NCI-H1694 (cell line): ENCODE data around the gene IFT57.
A peak's percentile ranks its signal among the peaks of the same experiment; 100 is the strongest.
"Not testable (repeated sequence)": the region's sequence is repeated elsewhere in the genome, so short reads cannot be mapped to it uniquely, and the experiment has no call there.

Experiments used
- DNase-seq: peaks from one replicate; lab custom pipeline; 2025; lab: John Stamatoyannopoulos, UW

Gene IFT57, protein sequence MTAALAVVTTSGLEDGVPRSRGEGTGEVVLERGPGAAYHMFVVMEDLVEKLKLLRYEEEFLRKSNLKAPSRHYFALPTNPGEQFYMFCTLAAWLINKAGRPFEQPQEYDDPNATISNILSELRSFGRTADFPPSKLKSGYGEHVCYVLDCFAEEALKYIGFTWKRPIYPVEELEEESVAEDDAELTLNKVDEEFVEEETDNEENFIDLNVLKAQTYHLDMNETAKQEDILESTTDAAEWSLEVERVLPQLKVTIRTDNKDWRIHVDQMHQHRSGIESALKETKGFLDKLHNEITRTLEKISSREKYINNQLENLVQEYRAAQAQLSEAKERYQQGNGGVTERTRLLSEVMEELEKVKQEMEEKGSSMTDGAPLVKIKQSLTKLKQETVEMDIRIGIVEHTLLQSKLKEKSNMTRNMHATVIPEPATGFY

DNA sequence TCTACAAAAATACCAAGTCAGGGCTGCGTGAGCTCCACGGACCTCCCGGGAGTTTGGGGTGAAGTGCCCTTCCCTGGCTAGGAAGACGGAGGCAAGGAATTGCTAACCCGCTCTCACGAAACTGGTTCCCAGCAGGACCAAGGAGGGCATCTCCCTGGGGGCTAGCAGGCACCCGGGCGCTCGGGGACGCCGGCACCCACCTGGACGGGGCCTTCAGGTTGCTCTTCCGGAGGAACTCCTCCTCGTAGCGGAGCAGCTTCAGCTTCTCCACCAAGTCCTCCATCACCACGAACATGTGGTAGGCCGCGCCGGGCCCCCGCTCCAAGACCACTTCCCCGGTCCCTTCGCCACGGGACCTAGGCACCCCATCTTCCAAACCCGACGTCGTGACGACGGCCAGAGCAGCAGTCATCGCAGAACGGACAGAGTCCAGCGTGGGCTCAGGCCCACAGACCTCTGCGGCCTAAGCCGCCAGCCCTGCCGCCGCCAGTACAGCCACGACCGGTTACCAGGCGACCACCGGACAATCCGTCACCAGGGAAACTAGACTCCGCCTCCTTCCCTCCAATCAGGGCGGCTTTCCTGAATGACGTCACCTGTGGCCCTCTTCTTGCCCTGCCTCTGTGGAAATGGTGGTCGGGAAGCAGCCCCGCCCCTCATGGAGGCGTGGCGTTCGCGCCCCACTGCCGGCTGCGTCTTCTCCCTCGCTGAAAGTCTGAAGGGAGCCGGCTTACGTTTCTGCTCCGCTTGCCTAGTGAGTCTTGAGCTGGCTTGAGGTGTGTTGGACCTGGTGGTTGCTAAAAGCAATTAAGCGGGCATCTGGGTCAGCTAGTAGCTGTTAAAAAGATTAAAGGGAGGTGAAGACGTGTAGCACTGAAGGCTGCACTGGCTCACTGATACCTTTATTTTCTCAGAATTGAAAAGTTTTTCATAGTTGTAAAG, at the start of gene IFT57:
Gene IFT57, minus strand, starts transcription at position 514 of the 942 bp plus-strand sequence. Its CDS starts 102 bp downstream, at position 412.
- DNase-seq, result peak; percentile 91

DNA sequence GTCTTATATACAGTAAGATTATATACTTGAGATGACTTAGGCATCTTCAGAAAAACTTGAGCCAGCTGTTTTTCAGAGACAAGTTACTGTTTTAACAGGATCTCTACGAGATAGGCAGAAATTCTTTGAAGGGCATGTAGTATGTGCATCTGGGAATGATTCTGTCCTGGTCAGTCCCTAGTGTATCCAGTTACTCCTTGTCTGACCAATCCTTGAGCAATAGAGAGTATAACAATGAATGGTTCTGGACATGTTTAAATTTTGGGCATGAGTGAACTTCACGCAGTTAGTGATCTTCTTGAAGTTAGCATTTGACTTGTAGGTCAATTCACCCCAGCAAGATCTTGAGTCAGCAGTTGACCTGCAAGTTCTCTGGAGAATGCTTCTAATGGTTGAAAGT, 49.4 kb upstream of the IFT57 start:
- DNase-seq, result no peak

DNA sequence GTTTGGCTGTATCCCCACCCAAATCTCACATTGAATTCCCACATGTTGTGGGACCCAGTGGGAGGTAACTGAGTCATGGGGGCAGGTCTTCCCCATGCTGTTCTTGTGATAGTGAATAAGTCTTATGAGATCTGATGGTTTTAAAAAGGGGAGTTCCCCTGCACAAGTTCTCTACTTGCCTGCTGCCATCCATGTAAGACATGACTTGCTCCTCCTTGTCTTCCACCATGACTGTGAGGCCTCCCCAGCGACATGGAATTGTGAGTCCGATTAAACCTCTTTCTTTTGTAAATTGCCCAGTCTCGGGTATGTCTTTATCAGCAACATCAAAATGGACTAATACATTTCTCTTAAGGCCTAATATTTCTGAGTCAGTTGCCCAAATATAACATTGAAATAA, 46.0 kb upstream of the IFT57 start:
- not testable (repeated sequence) for DNase-seq

DNA sequence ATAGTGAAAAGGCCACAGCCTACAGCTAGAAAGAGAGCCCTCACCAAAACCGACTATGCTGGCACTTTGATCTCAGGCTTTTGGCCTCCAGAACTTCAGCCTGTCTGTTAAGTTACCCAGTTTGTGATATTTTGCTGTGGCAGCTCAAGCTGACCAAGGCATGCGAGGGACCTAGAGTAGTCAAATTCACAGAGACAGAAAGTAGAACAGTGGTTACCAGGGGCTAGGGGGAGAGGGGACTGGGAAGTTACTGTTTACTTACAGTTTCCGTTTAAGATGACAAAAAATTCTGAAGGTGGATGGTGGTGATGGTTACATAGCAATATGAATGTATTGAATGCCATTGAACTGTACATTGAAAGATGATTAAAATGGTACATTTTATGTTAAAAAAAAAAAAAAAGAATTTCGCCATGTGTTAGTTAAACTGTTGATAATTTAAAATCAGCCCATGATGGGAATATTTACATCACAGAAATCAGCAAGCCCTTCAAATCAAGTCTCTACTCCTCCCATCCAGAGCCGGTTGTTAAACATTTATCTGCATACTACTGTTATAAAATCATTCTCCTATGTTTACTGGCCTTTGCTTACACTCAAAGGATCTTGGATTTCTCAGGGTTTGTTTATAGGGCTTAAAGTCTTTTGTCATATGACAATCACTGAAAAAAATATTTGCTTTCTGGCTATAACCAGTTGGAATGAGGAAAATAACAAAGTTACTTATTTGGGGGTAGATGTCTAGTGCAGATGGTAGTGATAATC, 42.5 kb upstream of the IFT57 start:
- DNase-seq, result not testable (repeated sequence)

DNA sequence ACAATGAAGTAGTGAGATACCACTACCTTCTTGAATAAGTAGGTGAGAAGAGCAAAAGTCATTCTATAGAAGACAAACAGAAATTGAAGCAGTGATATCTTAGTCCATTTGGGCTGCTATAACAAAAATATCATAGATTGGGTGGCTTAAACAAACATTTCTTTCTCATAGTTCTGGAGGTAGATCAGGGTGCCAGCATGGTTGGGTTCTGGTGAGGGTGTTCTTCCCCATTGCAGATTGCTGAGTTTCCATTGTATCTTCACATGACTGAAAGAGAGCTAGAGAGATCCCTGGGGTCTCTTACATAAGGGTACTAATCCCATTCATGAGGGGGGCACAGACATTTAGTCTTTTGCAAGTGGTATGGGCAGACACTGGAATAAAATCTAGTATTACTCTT, 32.9 kb upstream of the IFT57 start:
- no peak for DNase-seq

DNA sequence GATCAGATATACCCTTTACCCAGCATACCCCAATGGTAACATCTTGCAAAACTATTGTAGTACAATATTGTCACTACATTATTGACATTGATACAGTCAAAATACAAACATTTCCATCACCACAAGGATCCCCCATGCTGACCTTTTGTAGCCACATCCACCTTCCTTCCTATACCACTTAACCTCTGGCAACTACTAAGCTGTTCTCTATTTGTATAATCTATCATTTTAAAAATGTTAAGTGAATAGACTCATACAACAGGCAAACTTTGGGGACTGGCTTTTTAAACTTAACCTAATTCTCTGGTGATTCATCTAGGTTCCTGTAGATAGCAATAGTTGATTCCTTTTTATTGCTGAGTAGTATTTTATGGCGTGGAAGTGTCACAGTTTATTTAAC, 29.6 kb upstream of the IFT57 start:
- DNase-seq, result no peak

DNA sequence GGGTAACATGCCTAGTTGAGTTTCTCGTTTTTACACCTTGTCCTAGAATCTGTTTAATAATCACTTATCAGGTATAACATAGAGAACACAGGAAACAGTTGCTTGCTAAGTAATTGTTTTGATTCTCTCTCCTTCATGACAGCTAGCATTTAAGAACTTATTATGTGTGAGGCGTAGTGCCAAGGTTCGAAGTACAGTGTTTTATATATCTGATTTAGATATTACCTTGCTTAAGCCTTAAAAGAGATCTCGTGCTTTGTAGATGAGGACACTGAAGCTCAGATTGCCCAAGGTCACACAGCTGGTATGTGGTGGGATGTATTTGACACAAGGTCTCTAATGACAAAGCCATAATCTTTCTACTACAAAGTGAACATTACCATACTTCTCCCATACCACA, 29.0 kb upstream of the IFT57 start:
- no peak for DNase-seq

DNA sequence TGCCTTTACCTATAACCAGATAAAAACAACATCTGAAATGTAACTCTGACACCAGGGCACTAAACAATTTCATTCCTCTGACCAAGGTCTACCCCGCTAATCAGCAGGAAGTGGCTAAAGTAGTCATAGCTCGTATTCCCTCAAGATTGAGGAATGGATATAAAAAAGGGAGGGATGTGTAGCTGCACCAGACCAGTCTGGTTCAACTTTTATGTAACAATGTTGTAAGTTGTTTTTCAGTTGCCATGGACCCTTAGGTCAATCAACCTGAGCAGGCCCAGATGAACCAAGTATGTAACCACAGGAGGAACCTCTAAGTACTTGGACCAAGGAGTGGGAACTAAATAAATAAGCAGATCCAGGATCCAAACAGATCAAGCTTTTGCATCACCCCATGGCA, 28.4 kb upstream of the IFT57 start:
- DNase-seq, result no peak

DNA sequence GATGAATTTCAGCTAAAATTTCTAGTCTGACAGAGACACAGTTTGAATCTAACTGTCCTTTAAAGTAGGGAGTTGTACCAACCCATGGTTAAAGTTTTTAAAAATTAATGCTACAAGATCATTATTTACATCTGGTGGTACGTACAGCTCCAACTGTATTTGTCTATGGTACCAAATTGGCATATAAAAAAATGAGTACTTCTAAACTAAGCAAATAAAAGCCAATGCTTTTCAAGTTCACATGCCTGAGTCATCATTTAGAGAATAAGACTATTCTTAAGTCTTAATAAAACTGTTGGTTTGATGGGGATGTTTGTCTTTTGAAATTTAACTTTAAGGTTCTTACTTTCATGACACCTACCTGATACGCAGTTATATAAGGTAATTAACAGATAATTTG, 21.0 kb upstream of the IFT57 start:
- DNase-seq, result no peak

DNA sequence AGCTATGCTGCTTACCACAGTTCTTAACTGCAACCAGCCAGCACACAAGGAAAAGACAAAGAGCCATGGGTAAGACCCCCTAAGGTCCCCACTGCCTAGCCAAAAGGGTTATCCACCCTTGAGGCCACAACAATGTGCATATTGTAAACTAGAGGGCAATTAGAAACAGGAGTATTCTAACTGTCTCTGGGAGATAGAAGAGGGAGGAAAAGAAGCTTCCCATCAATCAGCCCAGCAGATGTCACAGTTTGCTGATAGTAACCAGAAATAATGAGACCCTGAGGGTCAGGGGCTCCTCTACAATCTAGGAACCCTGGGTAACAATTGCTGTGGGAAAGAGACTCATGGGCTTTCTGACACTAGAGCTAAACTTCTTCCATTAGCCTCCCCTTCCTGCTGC, 20.6 kb upstream of the IFT57 start:
- DNase-seq, result no peak

DNA sequence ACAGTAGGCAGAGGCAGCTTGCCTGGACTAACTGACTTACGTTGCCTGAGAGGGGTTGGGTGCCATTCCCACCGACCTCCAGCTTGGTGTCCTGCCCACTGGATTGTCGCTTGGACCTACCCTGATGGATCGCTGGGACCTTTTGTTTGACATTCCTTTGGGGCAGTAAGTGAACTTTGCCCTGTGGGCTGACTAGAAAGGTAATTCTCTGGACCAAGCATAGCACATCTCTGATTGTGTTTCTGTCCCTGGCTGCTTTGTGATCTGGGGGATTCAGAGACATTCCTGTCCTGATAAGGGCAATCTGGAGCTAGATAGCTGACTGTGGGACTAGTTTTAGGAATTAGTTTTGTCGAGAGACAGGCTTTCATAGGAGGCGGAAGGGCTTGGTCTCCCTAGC, 19.5 kb upstream of the IFT57 start:
- DNase-seq, result no peak

DNA sequence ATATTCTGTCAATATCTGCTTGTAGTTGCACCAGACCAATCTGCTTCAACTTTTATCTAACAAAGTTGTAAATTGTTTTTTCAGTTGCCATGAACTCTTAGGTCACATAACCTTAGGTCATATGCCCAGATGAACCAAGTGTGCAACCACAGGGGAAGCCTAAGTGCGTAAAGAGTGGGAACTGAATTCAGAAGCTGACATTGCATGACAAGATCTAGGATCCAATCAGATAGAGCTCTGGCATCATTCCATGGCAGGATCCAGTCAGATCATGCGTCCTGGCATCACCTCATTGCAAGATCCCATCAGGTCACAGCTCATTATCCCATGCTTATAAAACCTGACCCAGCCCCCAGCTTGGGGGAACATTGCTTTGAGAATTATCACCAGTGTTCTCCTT, 18.9 kb upstream of the IFT57 start:
- no peak for DNase-seq

DNA sequence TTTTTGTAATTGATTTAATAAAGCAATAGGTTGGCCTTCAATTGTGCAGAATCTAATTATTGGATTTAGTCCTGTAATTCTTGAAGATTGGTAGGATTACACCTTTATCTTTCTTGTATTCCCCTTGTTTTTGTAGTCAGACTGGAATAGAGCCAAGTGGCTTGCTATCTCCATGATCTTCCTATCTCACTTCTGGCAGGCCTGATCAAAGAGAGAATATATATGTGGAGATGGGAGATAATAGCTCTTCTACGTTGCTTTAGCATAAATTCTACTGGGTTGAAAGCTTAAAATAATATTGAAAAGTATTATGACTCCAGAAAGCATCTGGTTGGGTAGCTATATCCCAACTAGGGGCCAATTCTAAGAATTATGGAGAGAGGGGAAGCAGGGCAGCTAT, 16.9 kb upstream of the IFT57 start:
- DNase-seq, result no peak

DNA sequence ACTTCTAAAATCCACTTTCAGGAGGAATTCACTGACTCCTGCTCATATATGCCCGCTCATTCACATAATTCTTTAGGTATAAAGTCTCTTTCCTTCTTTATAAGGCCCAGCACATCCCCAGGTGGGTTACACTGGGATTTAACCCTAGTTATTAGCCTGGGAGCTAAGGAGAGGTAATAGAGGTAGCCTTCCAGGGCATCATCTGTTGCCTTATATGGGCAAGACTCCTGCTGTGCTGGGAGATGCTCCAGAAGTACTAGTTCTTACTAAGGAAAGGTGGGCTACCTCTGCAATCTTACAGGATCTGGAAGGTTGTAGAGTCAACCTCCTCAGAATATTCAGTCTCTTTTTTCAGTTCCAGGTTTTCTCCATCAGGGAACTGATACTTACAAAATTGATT, 13.1 kb upstream of the IFT57 start:
- DNase-seq, result no peak

DNA sequence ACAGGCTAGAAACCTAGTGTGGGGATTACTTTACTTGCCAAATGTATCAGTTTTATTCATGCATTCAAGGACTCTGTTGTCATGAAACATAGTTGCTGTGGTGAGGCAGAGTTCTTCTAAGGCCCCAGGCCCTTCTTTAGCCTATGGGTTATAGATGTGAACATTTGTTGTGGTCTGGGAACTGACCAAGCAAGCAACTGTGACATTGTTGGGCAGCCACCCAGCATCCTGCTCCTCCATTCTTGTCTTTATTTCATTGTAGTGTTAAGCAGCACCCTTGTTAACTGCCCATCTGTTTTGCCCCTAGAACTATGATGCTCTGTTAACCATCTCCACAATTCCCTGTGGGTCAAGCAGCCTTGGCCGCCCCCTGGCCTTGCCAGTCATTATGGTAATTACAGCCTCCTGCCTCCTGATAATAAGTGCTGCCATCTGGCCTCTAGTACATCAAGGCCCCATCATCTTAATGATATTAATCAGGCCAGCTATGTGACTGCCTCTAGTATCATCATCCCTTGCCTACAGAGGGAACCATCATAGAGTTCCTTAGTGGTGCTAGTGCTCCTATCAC, 12.2 kb upstream of the IFT57 start:
- DNase-seq, result no peak

DNA sequence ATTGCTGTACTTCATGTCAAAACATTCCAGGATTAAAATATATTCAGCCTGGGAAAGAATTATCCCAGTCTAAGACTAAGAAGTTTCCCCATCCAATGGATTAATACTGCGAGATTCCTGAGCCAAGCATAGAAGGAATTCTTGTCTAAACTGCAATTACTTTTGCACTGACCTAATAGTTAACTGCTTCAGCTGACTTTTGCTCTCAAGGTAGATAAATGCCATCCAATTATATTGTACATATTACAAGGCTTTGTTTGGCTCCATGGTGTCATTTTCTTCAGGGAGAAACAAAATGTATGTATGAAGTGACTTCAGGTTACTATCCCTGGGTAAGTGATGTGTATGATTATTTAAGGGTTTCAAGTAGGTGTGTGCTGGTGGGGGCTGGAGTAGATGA, 6.1 kb upstream of the IFT57 start:
- DNase-seq, result no peak

DNA sequence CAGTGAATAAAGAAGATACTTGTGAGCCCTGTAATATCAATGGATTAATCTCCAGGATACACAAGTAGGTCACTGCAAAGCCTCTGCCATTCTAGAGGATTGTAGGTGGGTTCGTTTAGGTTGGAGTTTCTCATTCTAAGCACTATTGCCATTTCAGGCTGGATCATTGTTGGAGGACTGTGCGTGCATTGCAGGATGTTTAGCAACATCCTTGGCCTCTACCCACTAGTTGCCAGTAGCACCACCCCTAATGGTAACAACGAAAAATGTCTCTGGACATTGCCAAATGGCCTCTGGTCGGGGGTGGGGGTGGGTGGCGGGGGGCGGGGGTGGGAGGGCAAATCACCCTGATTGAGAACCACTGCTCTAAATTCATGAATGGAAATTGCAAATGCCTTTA, 4.9 kb upstream of the IFT57 start:
- no peak for DNase-seq

DNA sequence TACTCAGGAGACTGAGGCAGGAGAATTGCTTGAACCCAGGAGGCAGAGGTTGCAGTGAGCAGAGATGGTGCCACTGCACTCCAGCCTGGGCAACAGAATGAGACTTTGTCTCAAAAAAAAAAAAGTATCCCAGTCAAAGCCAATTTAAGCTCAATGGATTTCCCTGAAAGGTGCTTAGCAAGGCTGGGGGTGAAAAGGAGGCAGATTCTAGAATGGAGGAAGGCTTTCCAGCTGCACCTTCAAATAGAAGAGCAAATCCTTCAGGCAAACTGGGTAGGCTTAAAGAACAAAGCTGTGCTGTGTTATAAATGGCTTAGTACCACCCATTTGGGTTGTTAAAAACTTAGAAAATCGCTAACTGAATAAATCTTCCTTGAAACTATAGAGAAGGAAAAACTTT, 3.0 kb upstream of the IFT57 start:
- no peak for DNase-seq

DNA sequence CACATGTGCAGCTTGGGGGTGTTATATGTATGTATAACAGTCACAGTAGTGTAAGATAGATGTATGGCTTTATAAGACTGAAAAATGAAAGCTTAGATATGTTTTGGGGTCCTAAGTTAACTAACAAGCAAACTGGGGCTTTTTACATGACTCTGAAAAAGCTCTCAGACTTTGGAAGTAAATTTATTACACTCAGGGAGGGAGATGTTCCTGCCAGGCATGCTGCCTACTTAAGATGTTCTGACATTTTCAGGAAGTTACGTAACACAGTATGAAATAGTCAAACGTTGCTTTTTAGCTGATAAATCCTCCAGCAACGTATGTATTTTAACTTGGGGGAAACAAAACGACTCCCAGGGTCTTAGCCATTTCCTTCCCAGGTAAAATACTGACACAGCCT, 1.7 kb upstream of the IFT57 start:
- no peak for DNase-seq

DNA sequence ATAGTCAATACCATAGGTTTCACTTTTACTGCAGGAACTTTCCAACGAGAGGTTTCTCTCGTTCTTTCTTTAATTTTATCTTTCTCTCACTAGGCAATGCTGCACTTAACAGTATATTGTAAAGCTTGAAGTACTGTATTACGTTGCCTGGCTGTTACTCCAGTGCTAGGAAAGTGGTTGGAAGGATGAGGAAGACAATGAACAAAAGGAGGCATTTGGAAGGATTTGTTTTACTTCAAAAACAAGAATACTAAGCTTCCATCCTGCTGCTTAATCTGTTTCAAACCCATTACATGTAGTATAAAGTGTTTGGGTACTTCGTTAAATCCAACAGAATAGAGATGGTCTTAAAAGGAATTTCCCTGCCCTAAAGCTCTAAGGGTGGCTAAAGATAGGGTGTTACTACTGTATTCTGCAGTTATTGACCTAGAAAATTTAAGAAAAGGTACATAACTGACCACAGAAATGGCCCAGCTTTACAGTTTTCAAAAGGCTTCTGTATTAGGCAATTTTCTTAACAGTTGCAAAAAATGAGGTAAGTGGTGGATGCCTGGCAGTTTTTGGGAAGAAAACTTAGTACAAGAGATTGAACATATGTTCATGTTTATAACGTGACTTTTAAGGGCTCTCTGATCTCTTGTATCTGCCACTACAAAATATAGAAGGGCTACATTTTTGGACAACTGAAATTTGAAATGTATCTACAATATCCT, 785 bp upstream of the IFT57 start:
- no peak for DNase-seq

DNA sequence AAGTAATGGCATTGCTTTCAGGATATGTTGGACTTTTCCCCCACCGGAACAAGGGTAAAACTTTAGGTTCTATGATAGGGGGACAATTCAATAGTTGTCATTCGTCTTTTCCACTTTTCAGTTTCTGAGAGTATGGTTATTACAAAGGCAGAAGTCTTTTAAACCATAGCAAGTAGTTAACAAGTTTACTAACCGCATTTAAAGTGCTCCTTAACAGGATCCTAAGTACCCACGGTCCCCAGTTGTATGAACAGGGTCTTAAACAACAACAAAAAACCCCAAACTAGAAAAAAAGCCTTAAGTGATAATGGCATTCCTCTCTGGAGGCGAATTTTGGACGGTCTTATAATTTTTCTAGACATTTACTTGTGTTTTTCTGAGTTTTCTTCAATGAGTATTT, 831 bp downstream of the IFT57 start:
- no peak for DNase-seq
